Colonic mucosa (tissue), 4 donors: ENCODE results near the gene MBD2. TPM values are rescaled to one million over a fixed set of nuclear protein-coding genes. Genes with fewer than 3 reads are reported as not detected.

Experiments used
- DNase-seq: peaks from one replicate; pipeline ENCODE4 v3.0.0-alpha.2; 2020
- H3K27ac ChIP-seq: fragments of 200-600 bp; one replicate; pipeline ENCODE4 v1.8.0; 2021
- H3K27me3 ChIP-seq: fragments of 200-600 bp; one replicate; pipeline ENCODE4 v1.8.0; 2021
- H3K36me3 ChIP-seq: fragments of 200-600 bp; one replicate; pipeline ENCODE4 v1.8.0; 2021
- H3K4me1 ChIP-seq: fragments of 200-600 bp; one replicate; pipeline ENCODE4 v1.8.0; 2021; ENCODE audit warnings: mild to moderate bottlenecking
- H3K4me3 ChIP-seq: fragments of 200-600 bp; one replicate; pipeline ENCODE4 v1.8.0; 2021
- H3K9ac ChIP-seq, 2 donors: one replicate each; pipeline ENCODE4 v1.7.0; 2013; ENCODE audit warnings: control low read depth in 2 of 2, low read depth in 2 of 2, low read length in 2 of 2
- H3K9me3 ChIP-seq: fragments of 200-600 bp; one replicate; pipeline ENCODE4 v1.8.0; 2021
- CTCF ChIP-seq: fragments of 200-600 bp; IDR thresholded peaks from one replicate; pipeline ENCODE4 v1.8.0; 2022; ENCODE audit warnings: antibody characterized with exemption, mild to moderate bottlenecking
- intact Hi-C: fragments of 100-400 bp; cut with DNase I; formaldehyde crosslinking; loops from one replicate; pipeline ENCODE4 v1.14.1; 2022
- total RNA-seq, 2 donors: library from RNA; stranded (reverse); fragmentation: NEBNext Ultra II Directional in 1 of 2; extraction: Animal tissue kit (Norgen Biotek cat#: 25700) in 1 of 2; gene quantifications; one replicate each; pipeline ENCODE4 v1.2.1, GENCODE V29; 2021
- donor health status: healthy.
- donor health status: DM: no; HTN: no; CAD: no.
- donor health status: DM: no; HTN: no; CAD: no.

The MBD2 gene
- total RNA-seq, 2 donors from 2014 or later = 110 to 138 TPM

GRCh38 chr18:54251606-54252390 lies 27.3 kb upstream of the MBD2 start:
- H3K9me3 ChIP-seq = no peaks in the 10 kb centered on the region
- H3K27me3 ChIP-seq = no peaks in the 10 kb centered on the region
- intact Hi-C loops = no loop called here
- TF ChIP-seq CTCF = no peak
- H3K4me3 ChIP-seq = no peak overlapping the region
- no peak for DNase-seq
- H3K4me1 ChIP-seq = no peaks in the 10 kb centered on the region
- H3K36me3 ChIP-seq = no peaks in the 10 kb centered on the region
- H3K9ac ChIP-seq = no peak overlapping the region
- H3K27ac ChIP-seq = no peak overlapping the region

DNA sequence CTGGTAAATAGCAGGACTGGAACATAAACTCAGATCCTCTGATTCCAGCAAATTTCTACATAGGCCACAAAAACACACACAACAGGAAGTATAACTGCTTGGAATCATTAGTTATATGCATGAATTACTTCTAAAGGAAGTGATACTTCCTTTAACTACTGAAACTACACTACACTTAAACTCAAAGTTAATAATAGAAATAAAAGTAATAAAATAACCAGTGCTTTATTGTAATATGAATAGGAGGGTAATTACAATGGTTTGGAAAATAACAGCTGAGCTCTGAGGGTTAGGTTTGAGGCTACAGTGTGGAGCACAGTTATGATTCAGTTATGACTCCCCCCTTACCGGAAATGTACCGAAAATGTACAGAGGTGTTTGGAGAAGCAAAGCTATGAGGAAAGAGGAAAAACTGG lies 26.4 kb upstream of the MBD2 start:
- Histone ChIP-seq H3K4me3 (no peak overlapping the region), H3K36me3 (no peaks in the 10 kb centered on the region), H3K27me3 (no peaks in the 10 kb centered on the region), H3K27ac (no peak overlapping the region), H3K9ac (no peak overlapping the region), H3K4me1 (no peaks in the 10 kb centered on the region), H3K9me3 (no peaks in the 10 kb centered on the region)
- no peak for TF ChIP-seq CTCF
- intact Hi-C loops = no loop called here
- DNase-seq = no peak

- Histone ChIP-seq H3K27ac (no peak overlapping the region), H3K9ac (no peak overlapping the region)
These were observed 23.2 kb upstream of the MBD2 start for GRCh38 chr18:54247511-54248175.

DNA sequence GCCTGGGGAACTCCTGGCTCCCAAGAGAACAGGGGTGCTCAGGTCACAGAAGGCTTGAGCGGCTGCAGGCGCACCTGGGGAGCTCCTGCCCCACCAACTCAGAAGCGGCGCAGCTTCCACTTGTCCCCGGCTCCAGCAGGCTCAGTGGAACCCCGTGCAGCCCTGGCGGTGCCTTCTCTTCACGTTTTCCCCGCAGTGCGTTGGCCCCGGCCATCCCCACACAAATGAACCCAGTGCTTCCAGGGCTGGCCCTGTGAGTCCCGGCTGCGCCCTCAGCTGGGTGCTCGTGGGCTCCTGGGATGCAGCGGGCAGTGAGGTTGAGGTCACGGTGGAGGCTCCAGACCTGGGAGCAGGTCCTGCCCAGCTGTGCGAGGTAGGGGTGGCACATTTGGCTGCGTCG lies 17.9 kb upstream of the MBD2 start:
- intact Hi-C loops = no loop called here
- no peak for TF ChIP-seq CTCF

More at GRCh38 chr18:54247511-54248175, 23.2 kb upstream of the MBD2 start:
- DNase-seq = no peak
- Histone ChIP-seq H3K9me3 (no peaks in the 10 kb centered on the region), H3K4me1 (no peaks in the 10 kb centered on the region), H3K4me3 (no peak overlapping the region), H3K36me3 (no peaks in the 10 kb centered on the region), H3K27me3 (no peaks in the 10 kb centered on the region)
- no peak for TF ChIP-seq CTCF
- intact Hi-C loops = no loop called here

DNA sequence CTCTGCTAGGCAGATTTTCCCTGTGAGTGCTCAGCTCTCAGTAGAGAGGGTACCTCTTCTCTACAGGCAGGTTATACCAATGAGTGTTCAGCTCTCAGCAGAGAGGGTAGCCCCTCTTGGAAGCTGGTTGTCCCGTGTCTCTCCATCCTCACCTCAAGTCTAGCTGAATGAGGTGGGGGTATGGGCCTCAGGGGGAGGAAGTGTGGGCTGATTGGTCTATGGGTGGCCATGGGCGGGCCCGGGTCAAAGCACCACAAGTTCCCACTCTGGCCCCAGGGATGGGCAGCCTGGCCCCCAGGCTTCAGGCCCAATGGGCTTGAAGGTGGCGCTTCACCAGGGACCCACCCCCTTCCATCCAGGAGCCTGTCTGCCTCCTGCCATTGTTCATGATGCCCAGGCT lies 17.0 kb upstream of the MBD2 start:
- H3K9ac ChIP-seq = no peak overlapping the region
- no peaks in the 10 kb centered on the region for H3K27me3 ChIP-seq
- no peaks in the 10 kb centered on the region for H3K4me1 ChIP-seq
- no peak overlapping the region for H3K27ac ChIP-seq
- no peak for TF ChIP-seq CTCF
- no peak overlapping the region for H3K4me3 ChIP-seq
- no peaks in the 10 kb centered on the region for H3K36me3 ChIP-seq
- DNase-seq = no peak
- no peaks in the 10 kb centered on the region for H3K9me3 ChIP-seq
- intact Hi-C loops = no loop called here

More for the DNA sequence above, 17.9 kb upstream of the MBD2 start:
- Histone ChIP-seq H3K4me1 (no peaks in the 10 kb centered on the region), H3K9ac (no peak overlapping the region), H3K27ac (no peak overlapping the region), H3K4me3 (no peak overlapping the region), H3K9me3 (no peaks in the 10 kb centered on the region), H3K36me3 (no peaks in the 10 kb centered on the region), H3K27me3 (no peaks in the 10 kb centered on the region)
- no peak for DNase-seq
